ENCODE results near the gene TIMD4.

The TIMD4 gene

GRCh38 chr5:156913719-156914370 is 49.2 kb downstream of the TIMD4 start:
- in situ Hi-C loops (cut with MboI; ENCODE audit: low sequenced_read_pairs): no loop called here
- H3K4me3 ChIP-seq: no peak overlapping the region
- no peaks in the 10 kb centered on the region for H3K9me3 ChIP-seq
- no peak for DNase-seq (ENCODE audit: low spot score in 2 of 2)
- H3K4me1 ChIP-seq: no peaks in the 10 kb centered on the region
- no peaks in the 10 kb centered on the region for H3K36me3 ChIP-seq (replicated peaks)
- H3K27me3 ChIP-seq (ENCODE audit: low read depth): no peaks in the 10 kb centered on the region

GRCh38 chr5:156913355-156913718 is 49.7 kb downstream of the TIMD4 start:
- no peak for DNase-seq (ENCODE audit: low spot score in 2 of 2)
- in situ Hi-C loops (cut with MboI; ENCODE audit: low sequenced_read_pairs): no loop called here
- H3K4me1 ChIP-seq: no peaks in the 10 kb centered on the region
- H3K4me3 ChIP-seq: no peak overlapping the region
- H3K9me3 ChIP-seq: no peaks in the 10 kb centered on the region
- H3K36me3 ChIP-seq (replicated peaks): no peaks in the 10 kb centered on the region
- H3K27me3 ChIP-seq (ENCODE audit: low read depth): no peaks in the 10 kb centered on the region

- H3K4me1 ChIP-seq: no peaks in the 10 kb centered on the region
Observed at GRCh38 chr5:156912869-156913268, 50.2 kb downstream of the TIMD4 start.

GRCh38 chr5:156909180-156909579 is 53.8 kb downstream of the TIMD4 start:
- in situ Hi-C loops (cut with MboI; ENCODE audit: low sequenced_read_pairs): no loop called here
- Histone ChIP-seq H3K4me3 (no peak overlapping the region), H3K27me3 (ENCODE audit: low read depth) (no peaks in the 10 kb centered on the region), H3K4me1 (no peaks in the 10 kb centered on the region), H3K9me3 (no peaks in the 10 kb centered on the region), H3K36me3 (replicated peaks) (no peaks in the 10 kb centered on the region)
- no peak for DNase-seq (ENCODE audit: low spot score in 2 of 2)

More at GRCh38 chr5:156912869-156913268, 50.2 kb downstream of the TIMD4 start:
- H3K36me3 ChIP-seq (replicated peaks): no peaks in the 10 kb centered on the region
- no peaks in the 10 kb centered on the region for H3K27me3 ChIP-seq (ENCODE audit: low read depth)
- no peaks in the 10 kb centered on the region for H3K9me3 ChIP-seq
- no peak for DNase-seq (ENCODE audit: low spot score in 2 of 2)
- no peak overlapping the region for H3K4me3 ChIP-seq
- in situ Hi-C loops (cut with MboI; ENCODE audit: low sequenced_read_pairs): no loop called here

- in situ Hi-C loops (cut with MboI; ENCODE audit: low sequenced_read_pairs): no loop called here
Observed at GRCh38 chr5:156907667-156908066, 55.4 kb downstream of the TIMD4 start.

GRCh38 chr5:156906807-156907206 is 56.2 kb downstream of the TIMD4 start:
- no peak for DNase-seq (ENCODE audit: low spot score in 2 of 2)
- Histone ChIP-seq H3K4me1 (no peaks in the 10 kb centered on the region), H3K27me3 (ENCODE audit: low read depth) (no peaks in the 10 kb centered on the region), H3K4me3 (no peak overlapping the region), H3K36me3 (replicated peaks) (no peaks in the 10 kb centered on the region), H3K9me3 (no peaks in the 10 kb centered on the region)
- in situ Hi-C loops (cut with MboI; ENCODE audit: low sequenced_read_pairs): no loop called here

More at GRCh38 chr5:156907667-156908066, 55.4 kb downstream of the TIMD4 start:
- no peaks in the 10 kb centered on the region for H3K27me3 ChIP-seq (ENCODE audit: low read depth)
- H3K4me3 ChIP-seq: no peak overlapping the region
- H3K4me1 ChIP-seq: no peaks in the 10 kb centered on the region
- H3K36me3 ChIP-seq (replicated peaks): no peaks in the 10 kb centered on the region
- DNase-seq (ENCODE audit: low spot score in 2 of 2): no peak
- no peaks in the 10 kb centered on the region for H3K9me3 ChIP-seq

- in situ Hi-C loops (cut with MboI; ENCODE audit: low sequenced_read_pairs): no loop called here
- Histone ChIP-seq H3K4me1 (no peaks in the 10 kb centered on the region), H3K36me3 (replicated peaks) (no peaks in the 10 kb centered on the region), H3K27me3 (ENCODE audit: low read depth) (no peaks in the 10 kb centered on the region), H3K4me3 (no peak overlapping the region), H3K9me3 (no peaks in the 10 kb centered on the region)
- no peak for DNase-seq (ENCODE audit: low spot score in 2 of 2)
Observed at GRCh38 chr5:156896546-156896945, 66.5 kb downstream of the TIMD4 start.

GRCh38 chr5:156893517-156893916 is 69.5 kb downstream of the TIMD4 start:
- in situ Hi-C loops (cut with MboI; ENCODE audit: low sequenced_read_pairs): no loop called here
- no peak for DNase-seq (ENCODE audit: low spot score in 2 of 2)
- H3K36me3 ChIP-seq (replicated peaks): no peaks in the 10 kb centered on the region
- no peaks in the 10 kb centered on the region for H3K9me3 ChIP-seq
- H3K4me3 ChIP-seq: no peak overlapping the region
- H3K4me1 ChIP-seq: no peaks in the 10 kb centered on the region
- H3K27me3 ChIP-seq (ENCODE audit: low read depth): no peaks in the 10 kb centered on the region

- H3K4me1 ChIP-seq: no peaks in the 10 kb centered on the region
- H3K36me3 ChIP-seq (replicated peaks): no peaks in the 10 kb centered on the region
- DNase-seq (ENCODE audit: low spot score in 2 of 2): no peak
- in situ Hi-C loops (cut with MboI; ENCODE audit: low sequenced_read_pairs): no loop called here
- H3K27me3 ChIP-seq (ENCODE audit: low read depth): no peaks in the 10 kb centered on the region
- H3K4me3 ChIP-seq: no peak overlapping the region
- no peaks in the 10 kb centered on the region for H3K9me3 ChIP-seq
Observed at GRCh38 chr5:156892864-156893263, 70.2 kb downstream of the TIMD4 start.

- DNase-seq (ENCODE audit: low spot score in 2 of 2): no peak
- no peaks in the 10 kb centered on the region for H3K4me1 ChIP-seq
- no peak overlapping the region for H3K4me3 ChIP-seq
- no peaks in the 10 kb centered on the region for H3K36me3 ChIP-seq (replicated peaks)
- no peaks in the 10 kb centered on the region for H3K9me3 ChIP-seq
- in situ Hi-C loops (cut with MboI; ENCODE audit: low sequenced_read_pairs): no loop called here
- H3K27me3 ChIP-seq (ENCODE audit: low read depth): peaks cover 4% of the 10 kb centered on the region; the same call in 1 of the 2 replicates
Observed at GRCh38 chr5:156892223-156892622, 70.8 kb downstream of the TIMD4 start.

GRCh38 chr5:156888520-156888919 is 74.5 kb downstream of the TIMD4 start:
- Histone ChIP-seq H3K4me3 (no peak overlapping the region), H3K4me1 (no peaks in the 10 kb centered on the region), H3K36me3 (replicated peaks) (no peaks in the 10 kb centered on the region), H3K9me3 (no peaks in the 10 kb centered on the region), H3K27me3 (ENCODE audit: low read depth) (peaks cover 7% of the 10 kb centered on the region; the same call in 1 of the 2 replicates)
- in situ Hi-C loops (cut with MboI; ENCODE audit: low sequenced_read_pairs): no loop called here
- DNase-seq (ENCODE audit: low spot score in 2 of 2): no peak

- Histone ChIP-seq H3K27me3 (ENCODE audit: low read depth) (peaks cover 7% of the 10 kb centered on the region; the same call in 1 of the 2 replicates), H3K36me3 (replicated peaks) (no peaks in the 10 kb centered on the region), H3K9me3 (no peaks in the 10 kb centered on the region), H3K4me3 (no peak overlapping the region), H3K4me1 (no peaks in the 10 kb centered on the region)
- in situ Hi-C loops (cut with MboI; ENCODE audit: low sequenced_read_pairs): no loop called here
- DNase-seq (ENCODE audit: low spot score in 2 of 2): no peak
Observed at GRCh38 chr5:156883316-156883875, 79.6 kb downstream of the TIMD4 start.

GRCh38 chr5:156879665-156880285 is 83.3 kb downstream of the TIMD4 start:
- H3K9me3 ChIP-seq: no peaks in the 10 kb centered on the region
- DNase-seq (ENCODE audit: low spot score in 2 of 2): no peak
- H3K36me3 ChIP-seq (replicated peaks): no peaks in the 10 kb centered on the region
- no peaks in the 10 kb centered on the region for H3K27me3 ChIP-seq (ENCODE audit: low read depth)
- in situ Hi-C loops (cut with MboI; ENCODE audit: low sequenced_read_pairs): no loop called here
- no peak overlapping the region for H3K4me3 ChIP-seq
- H3K4me1 ChIP-seq: no peaks in the 10 kb centered on the region

GRCh38 chr5:156871212-156871611 is 91.8 kb downstream of the TIMD4 start:
- in situ Hi-C loops (cut with MboI; ENCODE audit: low sequenced_read_pairs): no loop called here
- H3K27me3 ChIP-seq (ENCODE audit: low read depth): no peaks in the 10 kb centered on the region

More at GRCh38 chr5:156871212-156871611, 91.8 kb downstream of the TIMD4 start:
- H3K36me3 ChIP-seq (replicated peaks): no peaks in the 10 kb centered on the region
- DNase-seq (ENCODE audit: low spot score in 2 of 2): no peak
- H3K4me3 ChIP-seq: no peak overlapping the region
- no peaks in the 10 kb centered on the region for H3K4me1 ChIP-seq
- H3K9me3 ChIP-seq: no peaks in the 10 kb centered on the region

Data from HAP-1 (cell line).